Measurements from ENCODE around the gene BCAS4. TPM values are rescaled to one million over a fixed set of nuclear protein-coding genes. Genes with fewer than 3 reads are reported as not detected.

BCAS4 gene
- total and polyA plus RNA-seq, 5 experiments from 2014 or later = 33.5 to 89.9 (median 51.5) TPM

GRCh38 chr20:50855498-50856474, 60.9 kb downstream of the BCAS4 start:
- POLR2A ChIA-PET = no interaction called here
- Mint-ChIP-seq H3K27ac (peak overlapping the region in 5 of 10 donors; percentile 12 to 25 (median 22)), H3K9me3 (no peaks in the 10 kb centered on the region)

DNA sequence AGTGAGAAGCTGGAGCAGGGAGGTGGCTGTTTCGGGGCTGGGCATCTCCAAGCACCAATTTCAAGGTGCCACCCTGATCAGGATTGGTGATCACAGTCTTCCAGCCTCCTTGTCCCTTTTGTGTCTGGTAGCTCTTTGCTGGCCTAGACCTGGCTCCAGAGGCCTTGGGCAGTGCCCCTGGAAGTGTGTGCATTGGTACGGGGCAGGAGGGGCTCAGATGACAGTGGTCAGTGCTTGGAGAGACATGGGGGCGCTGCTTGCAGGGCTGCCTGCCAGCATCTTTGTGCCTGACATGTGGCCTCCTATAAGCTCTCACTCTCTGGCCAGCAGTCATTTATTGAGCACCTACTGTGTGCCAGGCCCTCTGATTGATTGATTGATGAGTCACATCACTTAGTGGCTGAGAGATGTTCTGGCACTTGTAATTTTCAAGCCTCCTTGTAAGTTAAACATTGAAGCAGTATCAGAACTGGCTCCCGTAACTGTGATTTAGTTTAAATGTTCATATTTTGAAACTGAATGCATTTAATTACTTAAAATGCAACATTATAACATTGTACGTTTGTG, 61.7 kb downstream of the BCAS4 start:
- Mint-ChIP-seq H3K27me3 (no peaks in the 10 kb centered on the region), H3K36me3 (peaks cover 0 to 21% (median 0%) of the 10 kb centered on the region in 3 donors), H3K4me3 (no peak overlapping the region), H3K27ac (no peak overlapping the region), H3K4me1 (peaks cover 5 to 25% (median 10%) of the 10 kb centered on the region in 4 donors), H3K9me3 (no peaks in the 10 kb centered on the region)
- POLR2A ChIA-PET = no interaction called here
- no peak for DNase-seq
- no peak for ATAC-seq

More at GRCh38 chr20:50855498-50856474, 60.9 kb downstream of the BCAS4 start:
- no peak overlapping the region for H3K4me3 Mint-ChIP-seq
- H3K27me3 Mint-ChIP-seq = no peaks in the 10 kb centered on the region
- H3K36me3 Mint-ChIP-seq = peaks cover 0 to 20% (median 0%) of the 10 kb centered on the region in 3 donors
- H3K4me1 Mint-ChIP-seq = peaks cover 5 to 33% (median 13%) of the 10 kb centered on the region in 4 donors
- ATAC-seq (no peak), DNase-seq (no peak)

DNA sequence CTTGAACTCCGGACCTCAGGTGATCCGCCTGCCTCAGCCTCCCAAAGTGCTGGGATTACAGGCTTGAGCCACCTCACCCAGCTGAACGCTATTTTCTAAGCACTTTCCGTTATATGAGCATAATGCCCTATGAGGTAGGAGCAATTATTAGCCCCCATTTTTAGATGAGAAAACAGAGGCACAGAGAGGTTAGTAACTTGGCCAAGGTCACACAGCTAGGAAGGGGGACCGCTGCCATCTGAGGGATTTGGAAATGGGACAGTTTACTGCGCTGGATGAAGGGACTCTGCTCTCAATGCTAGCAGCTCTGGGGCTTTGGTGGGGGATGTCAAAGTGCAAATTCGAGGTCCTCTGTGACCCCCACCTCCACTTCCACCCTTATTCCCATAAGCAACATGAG, 62.5 kb downstream of the BCAS4 start:
- ATAC-seq = no peak
- POLR2A ChIA-PET = no interaction called here

DNA sequence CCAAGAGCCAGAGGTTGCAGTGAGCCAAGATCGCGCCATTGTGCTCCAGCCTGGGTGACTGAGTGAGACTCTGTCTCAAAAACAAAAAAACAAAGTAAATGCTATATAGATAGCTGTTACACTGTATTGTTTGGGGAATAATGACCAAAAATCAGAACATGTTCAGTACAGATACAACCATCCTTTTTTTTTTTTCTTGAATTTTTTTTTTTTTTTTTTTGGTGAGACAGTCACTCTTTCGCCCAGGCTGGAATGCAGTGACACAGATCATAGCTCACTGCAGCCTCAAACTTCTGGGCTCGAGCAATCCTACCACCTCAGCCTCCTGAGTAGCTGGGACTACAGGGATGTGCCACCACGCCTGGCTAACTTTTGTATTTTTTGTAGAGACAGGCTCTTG, 63.7 kb downstream of the BCAS4 start:
- POLR2A ChIA-PET = interaction anchor here (0.7 kb wide), 1 partner anchor 62 kb away, joined by 9 read pairs; no protein-coding TSS in a partner anchor
- ATAC-seq = no peak
- Mint-ChIP-seq H3K36me3 (peaks cover 0 to 18% (median 0%) of the 10 kb centered on the region in 3 donors), H3K4me1 (peaks cover 2 to 23% (median 8%) of the 10 kb centered on the region in 4 donors), H3K27me3 (no peaks in the 10 kb centered on the region), H3K27ac (no peak overlapping the region), H3K9me3 (no peaks in the 10 kb centered on the region), H3K4me3 (no peak overlapping the region)
- DNase-seq = no peak

More for the DNA sequence above, 62.5 kb downstream of the BCAS4 start:
- no peak for DNase-seq
- Mint-ChIP-seq H3K4me3 (no peak overlapping the region), H3K36me3 (peaks cover 0 to 25% (median 0%) of the 10 kb centered on the region in 3 donors), H3K4me1 (peaks cover 2 to 21% (median 9%) of the 10 kb centered on the region in 4 donors), H3K27ac (no peak overlapping the region), H3K27me3 (no peaks in the 10 kb centered on the region), H3K9me3 (no peaks in the 10 kb centered on the region)

DNA sequence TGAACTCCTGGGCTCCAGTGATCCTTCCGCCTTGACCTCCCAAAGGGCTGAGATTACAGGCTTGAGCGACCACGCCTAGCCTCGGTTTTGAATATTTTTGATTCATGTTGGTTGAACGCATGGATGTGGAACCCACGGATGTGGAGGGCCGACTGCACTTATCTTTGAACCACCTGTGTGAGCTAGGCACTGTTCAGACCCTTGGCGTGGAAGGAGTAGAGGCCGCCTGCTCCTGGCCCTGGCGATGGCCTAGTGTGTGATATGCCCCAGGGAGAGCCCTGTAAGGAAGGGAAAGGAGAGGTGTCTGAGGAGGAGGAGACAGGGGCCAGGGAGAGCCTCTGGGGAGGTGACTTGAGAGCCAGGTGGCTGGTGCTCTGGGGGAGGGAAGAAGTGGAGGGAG, 64.3 kb downstream of the BCAS4 start:
- ATAC-seq = no peak
- Mint-ChIP-seq H3K27ac (peak overlapping the region in 3 of 10 donors; percentile 63 to 69 (median 67)), H3K27me3 (no peaks in the 10 kb centered on the region), H3K4me3 (no peak overlapping the region), H3K9me3 (no peaks in the 10 kb centered on the region), H3K36me3 (peaks cover 0 to 18% (median 0%) of the 10 kb centered on the region in 3 donors), H3K4me1 (peaks cover 2 to 23% (median 9%) of the 10 kb centered on the region in 4 donors)
- POLR2A ChIA-PET = no interaction called here
- DNase-seq = no peak

GRCh38 chr20:50861012-50861411, 66.2 kb downstream of the BCAS4 start:
- ATAC-seq = no peak
- POLR2A ChIA-PET = no interaction called here
- no peaks in the 10 kb centered on the region for H3K27me3 Mint-ChIP-seq
- H3K36me3 Mint-ChIP-seq = peaks cover 0 to 17% (median 0%) of the 10 kb centered on the region in 3 donors
- no peak for DNase-seq
- H3K9me3 Mint-ChIP-seq = no peaks in the 10 kb centered on the region
- peaks cover 2 to 11% (median 7%) of the 10 kb centered on the region in 4 donors for H3K4me1 Mint-ChIP-seq
- peak overlapping the region in 1 of 10 donors; percentile 6 for H3K27ac Mint-ChIP-seq
- no peak overlapping the region for H3K4me3 Mint-ChIP-seq

GRCh38 chr20:50862546-50862945, 67.7 kb downstream of the BCAS4 start:
- peak in 1 of 10 donors; percentile 38 for DNase-seq
- POLR2A ChIA-PET = no interaction called here
- ATAC-seq = no peak
- Mint-ChIP-seq H3K36me3 (peaks cover 0 to 19% (median 0%) of the 10 kb centered on the region in 3 donors), H3K9me3 (no peaks in the 10 kb centered on the region), H3K27ac (peak overlapping the region in 3 of 10 donors; percentile 11 to 52 (median 19)), H3K27me3 (no peaks in the 10 kb centered on the region), H3K4me3 (no peak overlapping the region), H3K4me1 (peaks cover 2 to 11% (median 8%) of the 10 kb centered on the region in 4 donors)

- no peaks in the 10 kb centered on the region for H3K27me3 Mint-ChIP-seq
- DNase-seq (no peak), ATAC-seq (no peak)
- POLR2A ChIA-PET = no interaction called here
- no peaks in the 10 kb centered on the region for H3K9me3 Mint-ChIP-seq
- H3K27ac Mint-ChIP-seq = no peak overlapping the region
- H3K36me3 Mint-ChIP-seq = peaks cover 0 to 21% (median 0%) of the 10 kb centered on the region in 3 donors
- H3K4me1 Mint-ChIP-seq = peaks cover 0 to 8% (median 6%) of the 10 kb centered on the region in 4 donors
- no peak overlapping the region for H3K4me3 Mint-ChIP-seq
These were observed 70.3 kb downstream of the BCAS4 start for GRCh38 chr20:50865114-50865513.

- Mint-ChIP-seq H3K36me3 (peaks cover 0 to 16% (median 0%) of the 10 kb centered on the region in 3 donors), H3K4me1 (peaks cover 0 to 8% (median 6%) of the 10 kb centered on the region in 4 donors), H3K9me3 (no peaks in the 10 kb centered on the region), H3K27me3 (no peaks in the 10 kb centered on the region), H3K27ac (no peak overlapping the region), H3K4me3 (no peak overlapping the region)
- DNase-seq (no peak), ATAC-seq (no peak)
- POLR2A ChIA-PET = interaction anchor here (1.3 kb wide), 1 partner anchor 71 kb away, joined by 6 read pairs; the partner anchor contains the start of gene BCAS4
These were observed 70.7 kb downstream of the BCAS4 start for GRCh38 chr20:50865591-50865990.

- peaks cover 0 to 13% (median 0%) of the 10 kb centered on the region in 3 donors for H3K36me3 Mint-ChIP-seq
- DNase-seq (peak in 1 of 10 donors; percentile 58), ATAC-seq (no peak)
- H3K27ac Mint-ChIP-seq = no peak overlapping the region
- POLR2A ChIA-PET = interaction anchor here (0.6 to 1.3 kb wide), 2 partner anchors 41 to 72 kb away, joined by 3 to 6 read pairs; partner anchors contain the start of gene BCAS4
- H3K9me3 Mint-ChIP-seq = no peaks in the 10 kb centered on the region
- peaks cover 0 to 8% (median 6%) of the 10 kb centered on the region in 4 donors for H3K4me1 Mint-ChIP-seq
- H3K4me3 Mint-ChIP-seq = no peak overlapping the region
- H3K27me3 Mint-ChIP-seq = no peaks in the 10 kb centered on the region
These were observed 71.3 kb downstream of the BCAS4 start for GRCh38 chr20:50866036-50866685.

DNA sequence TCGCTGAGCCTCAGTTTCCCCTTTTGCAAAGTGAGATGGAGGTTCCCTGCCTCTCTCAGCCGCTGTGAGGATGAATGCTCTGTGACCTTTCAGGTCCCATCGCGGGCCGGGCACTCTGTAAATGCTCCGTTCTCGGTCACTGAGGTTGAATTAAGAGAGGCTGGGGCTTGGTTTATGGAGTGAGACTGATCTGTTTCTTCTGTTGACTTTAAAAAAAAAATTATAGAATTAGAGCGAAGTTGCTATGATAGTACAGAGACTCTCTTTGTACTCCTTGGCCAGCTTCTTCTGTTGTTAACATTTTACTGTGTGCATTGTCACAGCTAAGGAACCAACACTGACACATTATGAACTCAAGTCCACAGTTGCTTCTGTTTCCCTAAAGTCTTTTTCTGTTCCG, 72.0 kb downstream of the BCAS4 start:
- Mint-ChIP-seq H3K27ac (peak overlapping the region in 3 of 10 donors; percentile 15 to 34 (median 29)), H3K4me3 (no peak overlapping the region), H3K4me1 (peaks cover 0 to 8% (median 6%) of the 10 kb centered on the region in 4 donors), H3K27me3 (no peaks in the 10 kb centered on the region), H3K9me3 (no peaks in the 10 kb centered on the region), H3K36me3 (peaks cover 0 to 13% (median 0%) of the 10 kb centered on the region in 3 donors)
- no peak for DNase-seq
- ATAC-seq = no peak
- POLR2A ChIA-PET = interaction anchor here (0.6 to 1.3 kb wide), 2 partner anchors 41 to 72 kb away, joined by 3 to 6 read pairs; partner anchors contain the start of gene BCAS4

DNA sequence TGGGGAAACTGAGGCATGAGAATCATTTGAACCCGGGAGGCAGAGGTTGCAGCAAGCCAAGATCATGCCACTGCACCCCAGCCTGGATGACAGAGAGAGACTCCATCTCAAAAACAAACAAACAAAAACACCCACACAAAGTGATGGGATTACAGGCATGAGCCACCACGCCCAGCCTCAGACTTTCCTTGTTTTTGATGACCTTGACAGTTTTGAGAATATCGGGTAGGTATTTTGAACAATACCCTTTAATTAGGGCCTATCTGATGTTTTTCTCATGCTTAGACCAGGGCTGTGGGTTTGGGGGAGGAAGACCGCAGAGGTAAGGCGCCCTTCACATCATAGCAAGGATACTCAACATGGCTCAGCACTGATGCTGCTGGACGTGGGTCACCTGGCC, 72.9 kb downstream of the BCAS4 start:
- peaks cover 0 to 12% (median 0%) of the 10 kb centered on the region in 3 donors for H3K36me3 Mint-ChIP-seq
- POLR2A ChIA-PET = interaction anchor here (1.0 kb wide), 1 partner anchor 62 kb away, joined by 5 read pairs; no protein-coding TSS in a partner anchor
- DNase-seq = no peak
- no peak overlapping the region for H3K4me3 Mint-ChIP-seq
- H3K27ac Mint-ChIP-seq = peak overlapping the region in 2 of 10 donors; percentile 5 to 65
- H3K27me3 Mint-ChIP-seq = no peaks in the 10 kb centered on the region
- H3K4me1 Mint-ChIP-seq = peaks cover 0 to 4% (median 2%) of the 10 kb centered on the region in 4 donors
- H3K9me3 Mint-ChIP-seq = no peaks in the 10 kb centered on the region
- no peak for ATAC-seq

Data from naive thymus-derived CD8-positive, alpha-beta T cell (primary cell).